Vagina (tissue), 2 donors: Measurements from ENCODE around the gene RABGEF1.

ENCODE experiments used
- POLR2A ChIP-seq, 2 donors: fragments of 450-650 bp; IDR thresholded peaks; one replicate each; pipeline ENCODE4 v1.6.1; 2017; ENCODE audit warnings: antibody characterized with exemption in 2 of 2, mild to moderate bottlenecking in 2 of 2, moderate library complexity in 2 of 2
- POLR2AphosphoS5 ChIP-seq, 2 donors: sonication (generic); formaldehyde crosslinking; IDR thresholded peaks; one replicate each; pipeline ENCODE4 v1.9.0; 2017; ENCODE audit warnings: antibody characterized with exemption in 2 of 2, mild to moderate bottlenecking in 2 of 2, low read depth in 1 of 2; ENCODE audit not compliant: insufficient read depth in 1 of 2
- TF ChIP-seq, protein P1 (sequence below), 3 experiments: fragments of 450-650 bp in 2 of 3; fragments of 200-600 bp in 1 of 3; sonication (generic) in 1 of 3; IDR thresholded peaks; one replicate each; pipeline ENCODE4 v1.5.1; 2017 to 2019; ENCODE audit warnings: antibody characterized with exemption in 3 of 3, mild to moderate bottlenecking in 2 of 3, moderate library complexity in 2 of 3

DNA sequence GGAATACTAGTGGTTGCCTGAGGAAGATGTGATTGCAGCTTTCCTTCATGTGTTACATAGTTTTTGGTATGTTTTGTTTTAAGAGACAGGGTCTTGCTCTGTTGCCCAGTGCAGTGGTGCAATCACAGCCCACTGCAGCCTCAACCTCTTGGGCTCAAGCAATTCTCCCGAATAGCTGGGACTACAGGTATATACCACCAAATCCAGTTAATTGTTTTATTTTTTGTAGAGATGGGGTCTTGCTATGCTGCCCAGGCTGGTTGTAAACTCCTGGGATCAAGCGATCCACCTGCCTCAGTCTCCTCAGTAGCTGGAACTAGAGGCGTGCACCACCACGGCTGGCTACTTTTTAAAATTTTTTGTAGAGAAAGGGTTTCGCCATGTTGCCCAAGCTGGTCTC is 101.4 kb downstream of the RABGEF1 start:
- TF ChIP-seq, protein P1, sequence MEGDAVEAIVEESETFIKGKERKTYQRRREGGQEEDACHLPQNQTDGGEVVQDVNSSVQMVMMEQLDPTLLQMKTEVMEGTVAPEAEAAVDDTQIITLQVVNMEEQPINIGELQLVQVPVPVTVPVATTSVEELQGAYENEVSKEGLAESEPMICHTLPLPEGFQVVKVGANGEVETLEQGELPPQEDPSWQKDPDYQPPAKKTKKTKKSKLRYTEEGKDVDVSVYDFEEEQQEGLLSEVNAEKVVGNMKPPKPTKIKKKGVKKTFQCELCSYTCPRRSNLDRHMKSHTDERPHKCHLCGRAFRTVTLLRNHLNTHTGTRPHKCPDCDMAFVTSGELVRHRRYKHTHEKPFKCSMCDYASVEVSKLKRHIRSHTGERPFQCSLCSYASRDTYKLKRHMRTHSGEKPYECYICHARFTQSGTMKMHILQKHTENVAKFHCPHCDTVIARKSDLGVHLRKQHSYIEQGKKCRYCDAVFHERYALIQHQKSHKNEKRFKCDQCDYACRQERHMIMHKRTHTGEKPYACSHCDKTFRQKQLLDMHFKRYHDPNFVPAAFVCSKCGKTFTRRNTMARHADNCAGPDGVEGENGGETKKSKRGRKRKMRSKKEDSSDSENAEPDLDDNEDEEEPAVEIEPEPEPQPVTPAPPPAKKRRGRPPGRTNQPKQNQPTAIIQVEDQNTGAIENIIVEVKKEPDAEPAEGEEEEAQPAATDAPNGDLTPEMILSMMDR (IDR thresholded peaks at IDR 0.05), result no peak
- TF ChIP-seq POLR2A (IDR thresholded peaks at IDR 0.05) (no peak), POLR2AphosphoS5 (IDR thresholded peaks at IDR 0.05; ENCODE audit: insufficient read depth in 1 of 2, low read depth in 1 of 2) (no peak)
